Measurements from ENCODE around the gene CRB2.

- TF ChIP-seq EZH2 (IDR thresholded peaks at IDR 0.05) (no peak), FOXP2 (optimal IDR thresholded peaks at IDR 0.05; ENCODE audit: control extremely low read depth, extremely low read length, insufficient read depth) (no peak), POLR2AphosphoS5 (IDR thresholded peaks at IDR 0.05; ENCODE audit: borderline replicate concordance, low read depth, low read length) (no peak)
These were observed 34.5 kb downstream of the CRB2 start for GRCh38 chr9:123390337-123391135.
